Stimulated activated CD8-positive, alpha-beta memory T cell treated with anti-CD3 and anti-CD28 coated beads, Interleukin-4, amount 100 ng/mL, for 48 hours (primary cell): Measurements from ENCODE around the gene PNCK.

ENCODE experiments used
- DNase-seq: peaks from one replicate; pipeline ENCODE4 v3.0.0-alpha.2; 2020

PNCK gene

GRCh38 chrX:153639177-153640044 is 34.2 kb downstream of the PNCK start:
- DNase-seq = no peak

GRCh38 chrX:153638436-153639176 is 35.0 kb downstream of the PNCK start:
- DNase-seq = no peak

DNA sequence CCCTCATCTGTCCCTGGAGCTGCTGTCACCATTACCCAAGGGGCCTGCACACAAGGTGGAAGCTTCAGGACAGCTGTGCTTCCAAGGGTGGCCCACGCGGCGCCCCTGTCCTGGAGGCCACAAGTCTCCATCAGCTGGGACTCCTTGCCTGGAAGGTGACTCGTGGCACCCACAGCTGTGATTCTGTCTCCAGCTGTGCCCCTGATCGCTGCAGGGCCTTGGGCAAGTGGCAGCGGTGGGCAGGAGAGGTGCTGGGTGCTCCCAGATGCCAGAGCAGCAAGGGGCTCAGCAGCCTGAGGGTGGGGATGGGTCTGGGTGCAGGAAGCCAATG is 35.6 kb downstream of the PNCK start:
- no peak for DNase-seq

DNA sequence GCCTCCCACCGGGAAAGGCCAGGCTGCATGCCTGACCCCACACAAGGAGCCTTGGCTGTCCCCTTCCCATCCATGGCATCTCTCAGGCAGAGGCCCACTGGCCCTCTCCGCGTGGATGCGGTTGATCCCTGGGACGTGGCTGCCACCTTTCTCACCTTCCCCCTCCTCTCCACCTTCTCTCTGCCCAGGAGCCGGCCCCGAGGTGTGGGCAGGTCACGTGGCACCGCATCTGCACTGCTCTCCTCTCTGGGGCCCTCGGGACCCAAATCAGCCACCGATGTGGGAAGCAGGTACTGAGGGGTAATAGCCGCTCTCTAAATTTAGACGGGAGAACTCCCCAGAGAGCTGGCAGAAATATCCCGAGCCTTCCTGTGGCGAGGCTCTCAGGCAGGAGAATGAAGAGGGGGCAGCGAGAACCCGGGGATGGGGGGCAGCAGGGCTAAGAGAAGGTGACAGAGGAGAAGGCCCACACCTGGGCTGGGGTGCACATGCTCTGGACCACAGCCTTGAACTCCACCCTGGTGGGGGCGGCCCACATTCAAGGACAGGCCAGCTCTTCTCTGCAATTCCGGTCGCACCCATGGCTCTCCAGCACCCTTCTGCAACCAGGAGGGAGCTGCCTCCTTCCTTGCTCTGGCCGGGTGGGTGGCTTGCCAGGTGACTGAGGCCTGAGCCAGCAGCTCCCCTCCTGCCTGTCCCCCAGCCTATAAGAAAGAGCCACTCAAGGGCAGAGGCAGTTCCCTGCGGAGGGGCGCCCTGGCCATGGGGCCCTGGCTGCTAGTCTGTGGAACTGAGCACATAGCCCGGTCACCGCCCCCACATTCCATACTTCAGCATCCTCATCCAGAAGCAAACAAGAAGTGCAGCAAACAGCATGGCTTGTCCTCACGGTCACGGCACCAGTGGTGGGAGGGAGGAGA is 36.2 kb downstream of the PNCK start:
- DNase-seq = no peak

- no peak for DNase-seq
Observed at GRCh38 chrX:153636716-153637115, 36.9 kb downstream of the PNCK start.

- DNase-seq = peak; percentile 39
Observed at GRCh38 chrX:153635788-153636668, 37.6 kb downstream of the PNCK start.

GRCh38 chrX:153635388-153635787 is 38.2 kb downstream of the PNCK start:
- no peak for DNase-seq

DNA sequence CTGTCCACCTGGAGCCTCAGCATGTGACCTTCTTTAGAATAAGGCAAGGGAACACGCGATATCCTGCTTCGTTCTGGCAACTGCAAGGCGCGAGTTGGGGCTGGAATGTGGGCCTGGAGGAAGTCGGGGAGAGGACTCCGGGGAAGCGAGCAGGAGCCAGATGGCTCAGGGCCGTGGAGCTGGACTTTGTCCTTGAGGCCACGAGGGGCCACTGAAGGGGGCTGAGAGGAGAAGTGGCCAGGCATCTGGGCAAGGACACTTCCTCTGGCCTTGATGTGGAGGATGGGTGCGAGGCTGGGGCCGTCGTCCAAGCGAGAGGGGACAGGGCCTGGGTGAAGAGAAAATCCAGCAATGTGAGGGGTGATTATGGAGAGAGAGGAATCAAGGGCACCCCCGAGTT is 38.8 kb downstream of the PNCK start:
- no peak for DNase-seq

- no peak for DNase-seq
Observed at GRCh38 chrX:153634236-153634635, 39.4 kb downstream of the PNCK start.

- DNase-seq = no peak
Observed at GRCh38 chrX:153633607-153634180, 39.9 kb downstream of the PNCK start.

- no peak for DNase-seq
Observed at GRCh38 chrX:153633048-153633447, 40.6 kb downstream of the PNCK start.

GRCh38 chrX:153632595-153632946 is 41.0 kb downstream of the PNCK start:
- DNase-seq = no peak

DNA sequence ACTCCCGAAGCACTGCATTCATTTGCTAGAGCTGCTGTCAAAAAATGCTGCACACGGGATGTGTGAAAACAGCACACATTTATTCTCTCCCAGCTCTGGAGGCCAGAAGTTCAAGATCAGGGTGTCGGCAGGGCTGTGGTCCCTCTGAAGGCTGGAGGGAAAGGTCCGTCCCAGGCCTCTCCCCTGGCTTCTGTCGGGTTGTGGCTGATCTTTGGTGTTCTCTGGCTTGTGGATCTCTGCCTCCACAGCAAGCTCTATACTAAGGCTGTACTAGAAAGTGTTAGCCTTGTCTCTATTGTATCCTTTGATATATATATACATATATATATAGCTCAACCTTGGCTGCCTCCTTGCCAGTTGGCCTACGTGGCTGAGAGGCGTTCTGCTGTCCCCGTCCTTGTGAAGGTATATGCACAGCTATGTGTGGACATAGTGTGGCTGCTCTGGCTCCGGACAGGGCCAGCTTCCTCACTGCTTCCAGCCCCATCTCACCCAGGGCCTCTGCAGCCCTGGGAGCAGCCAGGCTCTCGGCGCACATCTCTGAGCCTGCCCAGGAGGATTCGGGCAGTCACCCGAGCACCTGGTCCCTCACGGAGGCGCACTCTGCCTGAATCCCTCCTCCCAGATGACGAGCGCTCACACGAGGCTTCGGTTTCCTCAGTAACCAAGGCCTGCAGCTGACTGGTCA is 41.6 kb downstream of the PNCK start:
- no peak for DNase-seq

- DNase-seq = no peak
Observed at GRCh38 chrX:153631346-153631745, 42.3 kb downstream of the PNCK start.

GRCh38 chrX:153628665-153629064 is 44.9 kb downstream of the PNCK start:
- DNase-seq = no peak

- no peak for DNase-seq
Observed at GRCh38 chrX:153628129-153628528, 45.5 kb downstream of the PNCK start.

DNA sequence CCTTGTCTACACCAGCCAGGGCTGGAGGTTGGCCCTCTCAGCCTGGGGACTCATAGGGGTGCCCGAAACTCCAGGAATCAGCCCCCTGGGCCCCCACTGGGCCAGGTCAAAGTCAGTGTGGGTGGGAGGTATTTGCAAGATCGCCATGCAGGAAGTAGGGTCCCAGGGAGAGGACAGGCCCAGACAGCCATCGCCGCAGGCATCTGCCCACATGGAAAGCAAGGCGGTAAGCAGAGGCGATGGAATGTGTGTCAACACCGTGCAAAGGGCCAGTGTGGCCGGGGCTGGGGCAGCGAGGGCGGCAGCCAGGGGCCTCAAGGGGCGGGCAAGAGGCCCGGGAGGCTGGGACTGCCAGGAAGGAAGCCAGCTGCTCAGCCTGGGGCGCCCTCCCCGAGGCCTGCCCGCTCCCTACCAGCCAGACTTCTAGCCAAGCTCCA is 45.9 kb downstream of the PNCK start:
- no peak for DNase-seq

DNA sequence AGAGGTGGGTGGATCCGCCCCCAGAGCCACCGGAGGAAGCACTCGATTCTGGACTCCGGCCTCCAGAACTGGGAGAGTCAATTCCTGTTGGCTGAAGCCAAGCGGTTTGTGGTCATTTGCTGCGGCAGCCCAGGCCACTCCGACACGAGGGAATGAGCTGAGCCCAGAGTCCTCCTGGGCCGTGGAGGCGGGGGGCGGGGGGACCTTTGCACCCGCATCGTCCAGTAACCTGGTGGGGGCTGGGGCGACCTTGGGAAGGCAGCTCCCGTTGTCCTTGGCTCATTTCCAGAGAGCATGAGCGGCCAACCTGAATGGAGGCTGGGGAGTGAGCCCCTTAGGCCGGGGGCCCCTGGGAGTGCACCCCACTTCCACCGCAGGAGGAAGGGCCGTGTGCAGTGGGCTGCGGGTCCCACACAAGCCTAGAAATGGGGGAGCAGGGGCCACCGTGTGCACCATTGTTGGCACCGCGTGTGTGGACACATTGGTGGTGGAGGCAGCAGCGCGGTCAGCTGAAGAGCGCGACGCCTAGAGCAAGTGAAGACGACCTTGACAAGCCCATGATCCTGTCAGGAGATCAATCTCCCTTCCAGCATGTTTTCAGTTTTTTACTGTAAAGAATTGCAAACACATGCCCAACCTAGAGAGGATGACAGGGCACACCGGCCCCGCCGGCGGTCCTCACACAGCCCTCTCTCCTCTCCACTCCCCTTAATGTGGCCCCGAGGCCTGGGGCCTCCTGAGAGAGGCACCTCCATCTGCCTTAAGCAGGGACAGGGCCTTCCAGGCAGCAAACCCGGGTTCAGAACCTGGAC is 46.5 kb downstream of the PNCK start:
- no peak for DNase-seq

- DNase-seq = no peak
Observed at GRCh38 chrX:153626025-153626633, 47.5 kb downstream of the PNCK start.
